HepG2 (cell line): ENCODE data around the gene DCAKD. TPM values are rescaled to one million over a fixed set of nuclear protein-coding genes. Genes with fewer than 3 reads are reported as not detected.
A peak's percentile ranks its signal among the peaks of the same experiment; 100 is the strongest.

ENCODE experiments used
- ARHGAP35 ChIP-seq: sonication (generic); formaldehyde crosslinking; IDR thresholded peaks from 2 replicates; pipeline ENCODE4 v1.9.0; 2022; ENCODE audit warnings: mild to moderate bottlenecking, inconsistent platforms, moderate library complexity, missing genetic modification reagents, borderline replicate concordance
- EZH2 ChIP-seq: conservative IDR thresholded peaks from 2 replicates; pipeline ENCODE4 v1.6.1; 2012; ENCODE audit warnings: mild to moderate bottlenecking, low read depth, low read length, moderate library complexity
- FOXK2 ChIP-seq: fragments of 450-650 bp; IDR thresholded peaks from 2 replicates; pipeline ENCODE4 v1.6.1; 2016
- HBP1 ChIP-seq: IDR thresholded peaks from 2 replicates; pipeline ENCODE4 v1.6.1; 2016; ENCODE audit warnings: low read depth, control low read depth
- HDAC2 ChIP-seq: sonication (generic); formaldehyde crosslinking; IDR thresholded peaks from 2 replicates; pipeline ENCODE4 v1.4.0; 2020; ENCODE audit warnings: missing genetic modification reagents
- IRF2 ChIP-seq: IDR thresholded peaks from 2 replicates; pipeline ENCODE4 v1.6.1; 2018; ENCODE audit warnings: missing genetic modification reagents, missing compliant biosample characterization
- IRF9 ChIP-seq: sonication (generic); formaldehyde crosslinking; IDR thresholded peaks from 2 replicates; pipeline ENCODE4 v1.8.0; 2022; ENCODE audit warnings: missing genetic modification reagents, mild to moderate bottlenecking, borderline replicate concordance
- KDM5B ChIP-seq: sonication (generic); formaldehyde crosslinking; IDR thresholded peaks from 2 replicates; pipeline ENCODE4 v1.4.0; 2020; ENCODE audit warnings: missing genetic modification reagents, mild to moderate bottlenecking, borderline replicate concordance
- NFE2L1 ChIP-seq: sonication (generic); formaldehyde crosslinking; IDR thresholded peaks from 2 replicates; pipeline ENCODE4 v1.4.0; 2020; ENCODE audit warnings: missing genetic modification reagents, mild to moderate bottlenecking, borderline replicate concordance
- NFKBIZ ChIP-seq: IDR thresholded peaks from 2 replicates; pipeline ENCODE4 v1.6.1; 2018; ENCODE audit warnings: missing genetic modification reagents, missing compliant biosample characterization
- PAWR ChIP-seq: sonication (generic); formaldehyde crosslinking; IDR thresholded peaks from 2 replicates; pipeline ENCODE4 v1.4.0; 2020; ENCODE audit warnings: missing genetic modification reagents, mild to moderate bottlenecking, borderline replicate concordance
- TCF7 ChIP-seq: sonication (generic); IDR thresholded peaks from 2 replicates; pipeline ENCODE4 v1.6.1; 2016; ENCODE audit warnings: antibody characterized with exemption, low read depth
- TFAP4 ChIP-seq: sonication (generic); IDR thresholded peaks from 2 replicates; pipeline ENCODE4 v1.6.1; 2016; ENCODE audit warnings: low read depth, borderline replicate concordance
- TOE1 ChIP-seq: sonication (generic); formaldehyde crosslinking; IDR thresholded peaks from 2 replicates; pipeline ENCODE4 v1.4.0; 2020; ENCODE audit warnings: mild to moderate bottlenecking, missing genetic modification reagents
- TOPORS ChIP-seq: sonication (generic); formaldehyde crosslinking; IDR thresholded peaks from 2 replicates; pipeline ENCODE4 v1.8.0; 2023; ENCODE audit warnings: mild to moderate bottlenecking, missing genetic modification reagents
- ZBTB10 ChIP-seq: sonication (generic); formaldehyde crosslinking; IDR thresholded peaks from 2 replicates; pipeline ENCODE4 v1.4.0; 2020; ENCODE audit warnings: missing genetic modification reagents, borderline replicate concordance
- ZNF17 ChIP-seq: sonication (generic); formaldehyde crosslinking; IDR thresholded peaks from 2 replicates; pipeline ENCODE4 v1.5.0; 2020; ENCODE audit warnings: mild to moderate bottlenecking, missing genetic modification reagents
- ZNF234 ChIP-seq: sonication (generic); formaldehyde crosslinking; conservative IDR thresholded peaks from 2 replicates; pipeline ENCODE4 v1.5.1; 2020; ENCODE audit warnings: mild to moderate bottlenecking, missing genetic modification reagents
- ZNF614 ChIP-seq: IDR thresholded peaks from 2 replicates; pipeline ENCODE4 v1.6.1; 2018; ENCODE audit warnings: missing biosample characterization, missing genetic modification reagents, inconsistent platforms, borderline replicate concordance
- ZNF619 ChIP-seq: sonication (generic); formaldehyde crosslinking; IDR thresholded peaks from 2 replicates; pipeline ENCODE4 v1.4.0; 2020; ENCODE audit warnings: mild to moderate bottlenecking, missing genetic modification reagents
- polyA plus RNA-seq, 8 experiments: library from polyadenylated mRNA; depleted of rRNA in 3 of 8; stranded (reverse) in 7 of 8; unstranded in 1 of 8; fragments of >200 nt; fragmentation: Illumina TruSeq in 4 of 8; extraction: Trizol in 4 of 8; gene quantifications; 2 replicates each; pipeline versions ENCODE4 v1.2.1 to v1.2.3, GENCODE V29; 2011 to 2016; ENCODE audit warnings: low read depth in 4 of 8, missing spikeins in 1 of 8, mixed read lengths in 1 of 8; ENCODE audit not compliant: insufficient read depth in 1 of 8
- total RNA-seq, 5 experiments: library from RNA; depleted of rRNA; stranded (reverse); fragments of >200 nt; fragmentation: Illumina TruSeq; extraction: Trizol; gene quantifications; 2 replicates each; pipeline ENCODE4 v1.2.3, GENCODE V29; 2016; ENCODE audit warnings: low read depth in 1 of 5
- TF ChIP-seq, protein P1 (sequence below): sonication (generic); formaldehyde crosslinking; IDR thresholded peaks from 2 replicates; pipeline ENCODE4 v1.5.0; 2020; ENCODE audit warnings: mild to moderate bottlenecking, missing genetic modification reagents, borderline replicate concordance

DCAKD gene
- total and polyA plus RNA-seq, 2 of the 13 experiments (the other 11 are each of a cell fraction or from before 2014, with no cell fraction given) = 25.9 to 29.2 TPM

- TF ChIP-seq PAWR (CRISPR knock-in tag) (no peak), ARHGAP35 (peak; percentile 71; the same call in 1 of the 2 replicates), HBP1 (no peak; the same call in 1 of the 2 replicates), ZNF619 (CRISPR knock-in tag) (peak; percentile 26; the same call in 1 of the 2 replicates), TOE1 (0 out of 2 replicates have a peak, but pooled peaks have one; percentile 59), TOPORS (0 out of 2 replicates have a peak, but pooled peaks have one; percentile 53), TFAP4 (peak; percentile 76), ZNF17 (CRISPR knock-in tag) (no peak), NFE2L1 (CRISPR knock-in tag) (peak; percentile 16; the same call in 1 of the 2 replicates), HDAC2 (CRISPR knock-in tag) (peak; percentile 5; the same call in 1 of the 2 replicates), KDM5B (peak; percentile 96; the same call in 1 of the 2 replicates), ZNF234 (CRISPR knock-in tag) (peak; percentile 63; the same call in 1 of the 2 replicates), IRF9 (CRISPR knock-in tag) (peak; percentile 91; the same call in 1 of the 2 replicates), ZNF614 (peak; percentile 45; the same call in 1 of the 2 replicates), TCF7 (no peak), EZH2 (no peak), IRF2 (CRISPR knock-in tag) (no peak; the same call in 1 of the 2 replicates), NFKBIZ (CRISPR knock-in tag) (0 out of 2 replicates have a peak, but pooled peaks have one; percentile 50), FOXK2 (0 out of 2 replicates have a peak, but pooled peaks have one; percentile 1), ZBTB10 (peak; percentile 79; the same call in 1 of the 2 replicates)
- TF ChIP-seq, protein P1, sequence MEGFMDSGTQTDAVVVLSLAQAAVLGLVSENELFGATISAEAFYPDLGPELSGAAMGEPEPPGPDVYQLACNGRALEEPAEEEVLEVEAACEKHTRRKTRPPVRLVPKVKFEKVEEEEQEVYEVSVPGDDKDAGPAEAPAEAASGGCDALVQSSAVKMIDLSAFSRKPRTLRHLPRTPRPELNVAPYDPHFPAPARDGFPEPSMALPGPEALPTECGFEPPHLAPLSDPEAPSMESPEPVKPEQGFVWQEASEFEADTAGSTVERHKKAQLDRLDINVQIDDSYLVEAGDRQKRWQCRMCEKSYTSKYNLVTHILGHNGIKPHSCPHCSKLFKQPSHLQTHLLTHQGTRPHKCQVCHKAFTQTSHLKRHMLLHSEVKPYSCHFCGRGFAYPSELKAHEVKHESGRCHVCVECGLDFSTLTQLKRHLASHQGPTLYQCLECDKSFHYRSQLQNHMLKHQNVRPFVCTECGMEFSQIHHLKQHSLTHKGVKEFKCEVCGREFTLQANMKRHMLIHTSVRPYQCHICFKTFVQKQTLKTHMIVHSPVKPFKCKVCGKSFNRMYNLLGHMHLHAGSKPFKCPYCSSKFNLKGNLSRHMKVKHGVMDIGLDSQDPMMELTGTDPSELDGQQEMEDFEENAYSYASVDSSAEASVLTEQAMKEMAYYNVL (CRISPR knock-in tag) = no peak
These were observed 29.7 kb downstream of the DCAKD start (continued) for GRCh38 chr17:45021607-45022287.
